Cardiac muscle cell (in vitro differentiated cells and primary cell): ENCODE results near the gene KRT39. TPM values are rescaled to one million over a fixed set of nuclear protein-coding genes. Genes with fewer than 3 reads are reported as not detected.
A peak's percentile ranks its signal among the peaks of the same experiment; 100 is the strongest.

Experiments
- DNase-seq, 2 donors: peaks; one replicate each; pipeline versions ENCODE4 v3.0.0 to v3.0.0-alpha.2; 2010 to 2017; ENCODE audit warnings: low read depth in 1 of 2, low spot score in 1 of 2
- H3K27ac ChIP-seq: fragments of 200-600 bp; sonication (generic); 2 replicates; pipeline ENCODE4 v1.5.1; 2016
- H3K27me3 ChIP-seq: fragments of 200-600 bp; sonication (generic); 2 replicates; pipeline ENCODE4 v1.6.0; 2016; ENCODE audit warnings: control low read depth
- H3K36me3 ChIP-seq: fragments of 200-600 bp; sonication (generic); 2 replicates; pipeline ENCODE4 v1.5.1; 2016; ENCODE audit warnings: control low read depth
- H3K4me1 ChIP-seq: fragments of 200-600 bp; sonication (generic); 2 replicates; pipeline ENCODE4 v1.8.1; 2017; ENCODE audit warnings: low read depth, mild to moderate bottlenecking, mixed run types
- H3K4me3 ChIP-seq: fragments of 200-600 bp; sonication (generic); 2 replicates; pipeline ENCODE4 v1.5.1; 2016; ENCODE audit warnings: mild to moderate bottlenecking
- H3K9me3 ChIP-seq: fragments of 200-600 bp; sonication (generic); 2 replicates; pipeline ENCODE4 v1.5.1; 2017; ENCODE audit warnings: low read depth, mild to moderate bottlenecking, control low read depth
- CTCF ChIP-seq: IDR thresholded peaks from 2 replicates; pipeline ENCODE4 v1.5.1; 2012; ENCODE audit warnings: low read depth, mild to moderate bottlenecking, low read length
- polyA plus RNA-seq: library from polyadenylated mRNA; unstranded; fragments of >200 nt; fragmentation: Nextera tagmentation; extraction: Ambion mirVana; gene quantifications from 2 replicates; pipeline ENCODE4 v1.2.1, GENCODE V29; 2016
- total RNA-seq: library from RNA; depleted of rRNA; stranded (reverse); fragments of >200 nt; gene quantifications from 2 replicates; pipeline ENCODE4 v1.2.3, GENCODE V29; 2016

The KRT39 gene
- total and polyA plus RNA-seq, 2 experiments from 2014 or later, result not detected

- peaks cover 52% of the 10 kb centered on the region for H3K27me3 ChIP-seq
- DNase-seq, result peak; percentile 86 to 96
- H3K36me3 ChIP-seq, result no peaks in the 10 kb centered on the region
- peak; percentile 79 for TF ChIP-seq CTCF
- no peak overlapping the region for H3K4me3 ChIP-seq
- no peaks in the 10 kb centered on the region for H3K9me3 ChIP-seq
- peaks cover 4% of the 10 kb centered on the region for H3K4me1 ChIP-seq
- H3K27ac ChIP-seq, result no peak overlapping the region
Observed at GRCh38 chr17:40909351-40909750, 57.4 kb downstream of the KRT39 start.

Other genes with a start within 250 kb of the KRT39 start
Only the 30 nearest of the 33 such genes appear.
- gene KRT26, start 194.7 kb downstream of the KRT39 start, total RNA-seq, result not detected in 2 replicates
- not detected in 2 replicates for gene KRT26, start 194.7 kb downstream of the KRT39 start, polyA plus RNA-seq
- not detected in 2 replicates for gene KRT27, start 184.4 kb downstream of the KRT39 start, total RNA-seq
- gene KRT27, start 184.4 kb downstream of the KRT39 start, polyA plus RNA-seq, result not detected in 2 replicates
- gene KRT28, start 167.0 kb downstream of the KRT39 start, total RNA-seq, result not detected in 2 replicates
- gene KRT28, start 167.0 kb downstream of the KRT39 start, polyA plus RNA-seq, result not detected in 2 replicates
- gene KRT10, start 144.3 kb downstream of the KRT39 start, total RNA-seq, result 30.1 and 77.2 TPM in 2 replicates
- gene KRT10, start 144.3 kb downstream of the KRT39 start, polyA plus RNA-seq, result 91.0 and 131 TPM in 2 replicates
- gene KRT12, start 99.7 kb downstream of the KRT39 start, total RNA-seq, result not detected in 2 replicates
- not detected in 2 replicates for gene KRT12, start 99.7 kb downstream of the KRT39 start, polyA plus RNA-seq
- gene KRT20, start 81.7 kb downstream of the KRT39 start, total RNA-seq, result not detected in 2 replicates
- gene KRT20, start 81.7 kb downstream of the KRT39 start, polyA plus RNA-seq, result not detected in 2 replicates
- not detected in 2 replicates for gene KRT23, start 29.3 kb downstream of the KRT39 start, total RNA-seq
- gene KRT23, start 29.3 kb downstream of the KRT39 start, polyA plus RNA-seq, result not detected in 2 replicates
- gene KRT40, start 17.4 kb upstream of the KRT39 start, total RNA-seq, result not detected in 2 replicates
- gene KRT40, start 17.4 kb upstream of the KRT39 start, polyA plus RNA-seq, result not detected in 2 replicates
- not detected in 2 replicates for gene KRTAP3-3, start 27.2 kb upstream of the KRT39 start, total RNA-seq
- not detected in 2 replicates for gene KRTAP3-3, start 27.2 kb upstream of the KRT39 start, polyA plus RNA-seq
- not detected in 2 replicates for gene KRTAP3-2, start 33.0 kb upstream of the KRT39 start, total RNA-seq
- gene KRTAP3-2, start 33.0 kb upstream of the KRT39 start, polyA plus RNA-seq, result not detected in 2 replicates
- not detected in 2 replicates for gene KRTAP3-1, start 42.2 kb upstream of the KRT39 start, total RNA-seq
- gene KRTAP3-1, start 42.2 kb upstream of the KRT39 start, polyA plus RNA-seq, result not detected in 2 replicates
- not detected in 2 replicates for gene KRTAP1-5, start 60.3 kb upstream of the KRT39 start, total RNA-seq
- not detected in 2 replicates for gene KRTAP1-5, start 60.3 kb upstream of the KRT39 start, polyA plus RNA-seq
- not detected in 2 replicates for gene KRTAP1-4, start 63.2 kb upstream of the KRT39 start, total RNA-seq
- not detected in 2 replicates for gene KRTAP1-4, start 63.2 kb upstream of the KRT39 start, polyA plus RNA-seq
- not detected in 2 replicates for gene KRTAP1-3, start 67.9 kb upstream of the KRT39 start, total RNA-seq
- not detected in 2 replicates for gene KRTAP1-3, start 67.9 kb upstream of the KRT39 start, polyA plus RNA-seq
- not detected in 2 replicates for gene KRTAP1-1, start 74.5 kb upstream of the KRT39 start, total RNA-seq
- not detected in 2 replicates for gene KRTAP1-1, start 74.5 kb upstream of the KRT39 start, polyA plus RNA-seq
- not detected in 2 replicates for gene KRTAP2-1, start 80.4 kb upstream of the KRT39 start, total RNA-seq
- gene KRTAP2-1, start 80.4 kb upstream of the KRT39 start, polyA plus RNA-seq, result not detected in 2 replicates
- not detected in 2 replicates for gene KRTAP2-2, start 88.3 kb upstream of the KRT39 start, total RNA-seq
- gene KRTAP2-2, start 88.3 kb upstream of the KRT39 start, polyA plus RNA-seq, result not detected in 2 replicates
- not detected in 2 replicates for gene KRTAP2-3, start 93.2 kb upstream of the KRT39 start, total RNA-seq
- not detected in 2 replicates for gene KRTAP2-3, start 93.2 kb upstream of the KRT39 start, polyA plus RNA-seq
- gene KRTAP2-4, start 98.9 kb upstream of the KRT39 start, total RNA-seq, result not detected in 2 replicates
- not detected in 2 replicates for gene KRTAP2-4, start 98.9 kb upstream of the KRT39 start, polyA plus RNA-seq
- gene KRTAP4-7, start 117.2 kb upstream of the KRT39 start, total RNA-seq, result not detected in 2 replicates
- not detected in 2 replicates for gene KRTAP4-7, start 117.2 kb upstream of the KRT39 start, polyA plus RNA-seq
- gene KRTAP4-8, start 131.2 kb upstream of the KRT39 start, total RNA-seq, result not detected in 2 replicates
- gene KRTAP4-8, start 131.2 kb upstream of the KRT39 start, polyA plus RNA-seq, result not detected in 2 replicates
- not detected in 2 replicates for gene KRTAP4-16, start 135.3 kb upstream of the KRT39 start, total RNA-seq
- gene KRTAP4-16, start 135.3 kb upstream of the KRT39 start, polyA plus RNA-seq, result not detected in 2 replicates
- gene KRTAP4-9, start 138.4 kb upstream of the KRT39 start, total RNA-seq, result not detected in 2 replicates
- gene KRTAP4-9, start 138.4 kb upstream of the KRT39 start, polyA plus RNA-seq, result not detected in 2 replicates
- gene KRTAP4-11, start 151.4 kb upstream of the KRT39 start, total RNA-seq, result not detected in 2 replicates
- gene KRTAP4-11, start 151.4 kb upstream of the KRT39 start, polyA plus RNA-seq, result not detected in 2 replicates
- not detected in 2 replicates for gene KRTAP4-12, start 157.2 kb upstream of the KRT39 start, total RNA-seq
- not detected in 2 replicates for gene KRTAP4-12, start 157.2 kb upstream of the KRT39 start, polyA plus RNA-seq
- not detected in 2 replicates for gene KRTAP4-6, start 173.6 kb upstream of the KRT39 start, total RNA-seq
- not detected in 2 replicates for gene KRTAP4-6, start 173.6 kb upstream of the KRT39 start, polyA plus RNA-seq
- not detected in 2 replicates for gene KRTAP4-5, start 182.9 kb upstream of the KRT39 start, total RNA-seq
- not detected in 2 replicates for gene KRTAP4-5, start 182.9 kb upstream of the KRT39 start, polyA plus RNA-seq
- gene KRTAP4-4, start 193.8 kb upstream of the KRT39 start, total RNA-seq, result not detected in 2 replicates
- not detected in 2 replicates for gene KRTAP4-4, start 193.8 kb upstream of the KRT39 start, polyA plus RNA-seq
- not detected in 2 replicates for gene KRTAP4-3, start 201.3 kb upstream of the KRT39 start, total RNA-seq
- not detected in 2 replicates for gene KRTAP4-3, start 201.3 kb upstream of the KRT39 start, polyA plus RNA-seq
- not detected in 2 replicates for gene KRTAP4-2, start 211.3 kb upstream of the KRT39 start, total RNA-seq
- gene KRTAP4-2, start 211.3 kb upstream of the KRT39 start, polyA plus RNA-seq, result not detected in 2 replicates